Activated CD4-positive, alpha-beta T cell treated with anti-CD3 and anti-CD28 coated beads, Interleukin-2, Interleukin-4, amounts not matched to agents 100 ng/mL and 50 ng/mL, durations not matched to agents 16 hours and 8 hours (primary cell): ENCODE results near the gene PRR20B.
"Not testable (repeated sequence)": the region's sequence is repeated elsewhere in the genome, so short reads cannot be mapped to it uniquely, and the experiment has no call there.

Experiments
- DNase-seq: peaks from one replicate; pipeline ENCODE4 v3.0.0-alpha.2; 2020; ENCODE audit warnings: low spot score

Gene PRR20B

DNA sequence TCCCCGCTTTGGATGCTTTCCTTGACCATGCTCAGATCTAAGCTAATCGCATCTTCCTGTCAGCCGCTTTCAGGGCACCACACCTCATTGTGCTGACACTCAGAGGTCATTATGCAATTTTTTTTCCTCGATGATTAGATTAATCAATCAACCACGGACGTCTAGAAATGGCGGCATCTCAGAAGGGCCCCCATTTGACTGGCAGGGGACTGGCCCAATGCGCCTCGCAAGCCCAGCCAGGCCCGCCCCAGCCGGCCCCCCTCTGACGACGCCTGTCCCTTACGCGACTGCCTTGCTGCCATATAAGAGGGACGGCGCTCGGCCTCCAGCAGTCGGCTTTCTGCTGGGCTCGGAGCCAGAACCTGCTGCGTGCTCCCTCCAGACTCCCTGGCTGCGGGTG lies at the start of gene PRR20B:
Gene PRR20B (plus strand): TSS at position 301 of the 400 bp plus-strand sequence. CDS start 387 bp downstream, outside the sequence.
- DNase-seq = not testable (repeated sequence)

DNA sequence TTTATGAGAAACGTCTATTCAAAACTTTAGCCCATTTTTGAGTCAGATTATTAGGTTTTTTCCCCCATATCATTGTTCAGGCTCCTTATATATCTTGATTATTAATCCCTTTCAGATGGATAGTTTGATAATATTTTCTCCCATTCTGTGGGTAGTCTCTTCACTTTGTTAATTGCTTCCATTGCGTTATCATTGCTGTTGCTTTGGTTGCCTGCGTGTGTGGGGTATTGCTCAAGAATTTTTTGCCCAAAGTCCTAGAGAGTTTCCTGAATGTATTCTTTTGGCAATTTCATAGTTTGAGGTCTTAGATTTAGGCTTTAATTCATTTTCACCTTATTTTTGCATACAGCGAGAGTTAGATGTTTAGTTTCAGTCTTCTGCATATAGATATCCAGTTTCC lies 32.3 kb upstream of the PRR20B start:
- DNase-seq = no peak

DNA sequence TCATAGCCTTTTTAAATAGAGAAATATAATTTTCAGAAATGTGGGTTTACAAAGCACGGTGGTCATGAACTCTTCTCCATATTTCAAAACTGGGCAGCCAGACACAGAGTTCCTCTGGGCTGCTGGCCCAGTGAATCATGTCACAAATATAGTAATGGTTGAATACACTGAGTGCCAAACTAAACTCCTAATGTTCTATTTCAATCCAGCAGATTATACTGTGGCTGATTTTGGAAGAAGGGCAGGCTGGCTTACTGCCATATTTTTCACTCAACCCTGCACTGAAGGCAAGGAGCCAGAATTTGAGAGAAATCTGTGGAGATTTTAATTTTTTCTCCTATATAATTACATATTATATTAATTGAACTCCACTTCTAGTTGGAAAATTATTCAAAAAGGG lies 23.6 kb upstream of the PRR20B start:
- DNase-seq = no peak

DNA sequence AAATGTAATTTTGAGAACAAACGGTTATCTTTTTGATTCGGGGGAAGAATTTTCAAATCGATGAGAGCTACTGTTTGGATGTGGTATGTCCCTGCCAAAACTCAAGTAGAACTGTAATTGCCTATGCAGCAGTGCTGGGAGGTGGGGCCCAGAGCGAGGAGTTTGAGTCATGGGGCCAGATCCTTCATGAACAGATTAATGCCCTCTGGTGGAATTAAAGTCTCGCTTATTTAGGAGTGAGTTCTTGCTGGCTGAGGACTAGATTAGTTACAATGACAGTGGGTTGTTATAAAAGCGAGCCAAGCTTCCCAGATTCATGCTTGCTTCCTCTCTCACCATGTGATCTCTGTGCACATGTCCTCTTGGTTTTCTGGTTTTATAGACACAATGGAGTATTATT lies 18.4 kb upstream of the PRR20B start:
- no peak for DNase-seq

DNA sequence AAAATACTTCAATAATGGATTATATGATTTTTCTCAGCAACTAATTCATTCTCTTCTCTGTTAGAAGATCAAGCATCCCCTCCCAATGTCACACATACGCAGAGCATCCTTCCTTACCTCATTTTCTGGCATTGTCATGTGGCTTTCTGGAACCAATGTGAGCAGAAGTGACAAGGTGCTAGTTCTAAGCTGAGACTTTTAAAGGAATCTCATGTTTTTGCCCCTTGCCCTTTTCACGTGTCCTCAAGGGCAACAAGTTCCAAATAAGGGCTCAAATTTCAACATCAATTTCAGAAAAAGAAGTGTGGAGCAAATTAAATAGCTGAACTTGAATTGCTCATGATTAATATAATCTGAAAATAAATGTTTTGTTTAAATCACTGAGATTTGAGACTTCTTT lies 11.2 kb upstream of the PRR20B start:
- DNase-seq = no peak

DNA sequence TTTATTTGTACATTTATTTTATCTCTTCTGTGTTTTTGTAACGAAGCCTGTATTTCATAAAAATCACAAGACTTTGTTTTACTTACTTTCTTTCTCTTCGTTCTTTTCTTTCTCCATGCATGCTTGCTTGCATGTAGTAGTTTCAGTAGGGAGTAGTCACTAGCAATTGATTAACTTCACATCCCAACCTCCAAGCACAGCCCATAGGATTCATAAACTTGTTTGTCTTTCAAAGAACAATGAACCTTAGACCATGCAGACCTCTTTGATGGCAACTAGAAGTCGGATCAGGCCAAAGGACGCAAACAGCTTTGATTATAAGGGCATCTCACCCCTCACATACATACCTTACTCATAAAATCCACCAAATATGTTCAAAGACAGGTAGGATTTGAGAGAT lies 9.7 kb upstream of the PRR20B start:
- no peak for DNase-seq

DNA sequence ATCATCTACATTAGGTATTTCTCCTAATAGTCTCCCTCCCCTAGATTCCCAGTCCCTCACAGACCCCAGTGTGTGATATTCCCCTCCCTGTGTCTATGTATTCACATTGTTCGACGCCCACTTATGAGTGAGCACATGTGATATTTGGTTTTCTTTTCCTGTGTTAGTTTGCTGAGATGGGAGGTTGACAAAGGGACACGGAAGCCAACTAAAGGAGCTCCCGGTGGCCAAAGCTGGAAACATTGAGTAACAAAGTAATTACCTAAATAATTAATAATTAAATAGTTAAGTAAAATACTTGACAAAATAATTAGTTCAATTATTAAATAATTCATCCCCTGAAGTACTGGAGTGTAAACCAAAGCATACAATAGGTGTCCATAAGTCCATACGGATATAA lies 8.3 kb upstream of the PRR20B start:
- no peak for DNase-seq

DNA sequence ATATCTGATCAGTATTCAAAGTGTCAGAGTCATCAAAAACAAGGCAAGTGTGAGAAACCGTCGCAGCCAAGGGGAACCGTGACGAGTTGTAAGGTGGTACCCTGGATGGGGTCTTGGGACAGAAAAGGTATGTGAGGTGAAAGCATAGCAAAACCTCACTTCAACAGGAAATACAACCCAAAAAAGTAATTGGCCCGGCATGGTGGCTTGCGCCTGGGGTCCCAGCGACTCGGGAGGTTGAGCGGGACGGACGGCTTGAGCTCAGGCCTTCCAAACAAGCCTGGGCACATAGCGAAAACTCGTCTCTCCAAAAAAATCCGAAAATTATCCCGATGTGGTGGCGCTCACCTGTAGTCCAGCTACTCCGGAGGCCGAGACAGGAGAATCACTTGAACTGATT lies 7.5 kb upstream of the PRR20B start:
- DNase-seq = not testable (repeated sequence)

DNA sequence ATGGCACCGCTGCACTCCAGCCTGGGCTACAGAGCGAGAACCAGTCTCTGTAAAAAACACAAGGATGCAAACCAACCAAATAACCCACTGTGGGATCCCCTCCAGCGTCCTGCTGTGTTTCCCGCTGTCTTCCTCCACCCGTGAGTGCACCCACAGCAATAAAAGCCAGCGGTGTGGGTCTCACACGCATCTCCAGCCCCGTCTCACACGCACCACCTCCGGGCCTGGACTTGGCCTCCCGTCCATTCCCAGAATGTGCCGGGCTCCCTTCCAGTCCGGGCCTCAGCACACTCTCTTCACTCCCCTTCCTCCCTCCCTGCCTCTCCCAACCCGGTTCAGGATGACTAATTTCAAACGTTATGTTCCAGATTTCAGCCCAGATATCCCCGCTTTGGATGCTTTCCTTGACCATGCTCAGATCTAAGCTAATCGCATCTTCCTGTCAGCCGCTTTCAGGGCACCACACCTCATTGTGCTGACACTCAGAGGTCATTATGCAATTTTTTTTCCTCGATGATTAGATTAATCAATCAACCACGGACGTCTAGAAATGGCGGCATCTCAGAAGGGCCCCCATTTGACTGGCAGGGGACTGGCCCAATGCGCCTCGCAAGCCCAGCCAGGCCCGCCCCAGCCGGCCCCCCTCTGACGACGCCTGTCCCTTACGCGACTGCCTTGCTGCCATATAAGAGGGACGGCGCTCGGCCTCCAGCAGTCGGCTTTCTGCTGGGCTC lies 6.9 kb upstream of the PRR20B start, which contains the start of gene PRR20A:
Gene PRR20A (plus strand): TSS at position 684 of the 734 bp plus-strand sequence. CDS start 387 bp downstream, outside the sequence.
- not testable (repeated sequence) for DNase-seq

DNA sequence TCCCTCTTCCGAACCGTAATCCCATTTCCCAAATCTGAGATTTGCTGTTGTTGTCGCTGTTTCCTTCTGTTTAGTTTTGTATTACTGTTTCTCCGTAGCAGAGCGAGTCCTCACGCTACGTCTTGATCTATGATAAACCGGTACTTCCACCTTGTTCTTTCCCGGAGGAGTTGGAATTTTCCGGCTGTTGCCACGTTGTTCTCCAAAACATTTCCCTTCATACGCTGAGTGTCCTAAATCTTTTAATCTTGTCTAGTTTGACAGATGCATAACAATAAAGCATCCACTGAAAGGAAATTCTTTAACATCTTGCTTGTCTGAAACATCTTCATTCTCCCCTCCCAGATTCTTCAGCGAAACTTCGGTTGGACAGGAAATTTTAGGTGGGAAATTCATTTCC lies 818 bp downstream of the PRR20B start:
- not testable (repeated sequence) for DNase-seq

DNA sequence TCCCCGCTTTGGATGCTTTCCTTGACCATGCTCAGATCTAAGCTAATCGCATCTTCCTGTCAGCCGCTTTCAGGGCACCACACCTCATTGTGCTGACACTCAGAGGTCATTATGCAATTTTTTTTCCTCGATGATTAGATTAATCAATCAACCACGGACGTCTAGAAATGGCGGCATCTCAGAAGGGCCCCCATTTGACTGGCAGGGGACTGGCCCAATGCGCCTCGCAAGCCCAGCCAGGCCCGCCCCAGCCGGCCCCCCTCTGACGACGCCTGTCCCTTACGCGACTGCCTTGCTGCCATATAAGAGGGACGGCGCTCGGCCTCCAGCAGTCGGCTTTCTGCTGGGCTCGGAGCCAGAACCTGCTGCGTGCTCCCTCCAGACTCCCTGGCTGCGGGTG lies 6.5 kb downstream of the PRR20B start, which contains the start of gene PRR20C:
Gene PRR20C (plus strand): TSS at position 301 of the 400 bp plus-strand sequence. CDS start 387 bp downstream, outside the sequence.
- not testable (repeated sequence) for DNase-seq

DNA sequence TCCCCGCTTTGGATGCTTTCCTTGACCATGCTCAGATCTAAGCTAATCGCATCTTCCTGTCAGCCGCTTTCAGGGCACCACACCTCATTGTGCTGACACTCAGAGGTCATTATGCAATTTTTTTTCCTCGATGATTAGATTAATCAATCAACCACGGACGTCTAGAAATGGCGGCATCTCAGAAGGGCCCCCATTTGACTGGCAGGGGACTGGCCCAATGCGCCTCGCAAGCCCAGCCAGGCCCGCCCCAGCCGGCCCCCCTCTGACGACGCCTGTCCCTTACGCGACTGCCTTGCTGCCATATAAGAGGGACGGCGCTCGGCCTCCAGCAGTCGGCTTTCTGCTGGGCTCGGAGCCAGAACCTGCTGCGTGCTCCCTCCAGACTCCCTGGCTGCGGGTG lies 13.0 kb downstream of the PRR20B start, which contains the start of gene PRR20D:
Gene PRR20D (plus strand): TSS at position 301 of the 400 bp plus-strand sequence. CDS start 387 bp downstream, outside the sequence.
- not testable (repeated sequence) for DNase-seq

DNA sequence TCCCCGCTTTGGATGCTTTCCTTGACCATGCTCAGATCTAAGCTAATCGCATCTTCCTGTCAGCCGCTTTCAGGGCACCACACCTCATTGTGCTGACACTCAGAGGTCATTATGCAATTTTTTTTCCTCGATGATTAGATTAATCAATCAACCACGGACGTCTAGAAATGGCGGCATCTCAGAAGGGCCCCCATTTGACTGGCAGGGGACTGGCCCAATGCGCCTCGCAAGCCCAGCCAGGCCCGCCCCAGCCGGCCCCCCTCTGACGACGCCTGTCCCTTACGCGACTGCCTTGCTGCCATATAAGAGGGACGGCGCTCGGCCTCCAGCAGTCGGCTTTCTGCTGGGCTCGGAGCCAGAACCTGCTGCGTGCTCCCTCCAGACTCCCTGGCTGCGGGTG lies 19.6 kb downstream of the PRR20B start, which contains the start of gene PRR20E:
Gene PRR20E (plus strand): TSS at position 301 of the 400 bp plus-strand sequence. CDS start 387 bp downstream, outside the sequence.
- DNase-seq = not testable (repeated sequence)

DNA sequence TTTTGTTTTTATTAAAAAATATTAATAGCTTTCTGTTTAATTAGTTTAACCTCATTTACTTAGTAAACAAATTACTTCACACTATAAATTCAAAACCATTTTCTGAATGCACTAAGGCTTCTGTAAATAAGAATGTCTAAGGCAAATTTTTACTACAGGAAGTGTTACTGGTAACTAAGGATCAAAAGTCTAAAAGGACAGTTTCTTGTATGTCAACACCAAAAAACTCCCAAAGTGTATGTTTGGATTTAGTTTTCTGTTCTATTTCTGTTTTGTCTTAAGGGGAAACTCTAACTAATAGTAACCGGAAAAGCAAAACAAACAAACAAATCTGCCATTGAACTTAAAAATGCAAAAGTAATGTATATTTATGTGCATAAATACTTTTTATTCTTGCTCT lies 44.4 kb downstream of the PRR20B start:
- DNase-seq = no peak
